T-helper 1 cell treated with Interleukin-12 subunit alpha and Interleukin-12 subunit beta and Interleukin-4 antibody, amounts not matched to agents 30 ng/mL and 1 ng/mL, for 36 hours (primary cell): Measurements from ENCODE around the gene ME3. TPM values are rescaled to one million over a fixed set of nuclear protein-coding genes. Genes with fewer than 3 reads are reported as not detected.

Source experiments
- intact Hi-C: fragments of 100-400 bp; cut with micrococcal nuclease; formaldehyde crosslinking; loops from one replicate; pipeline ENCODE4 v1.15.1; 2024
- total RNA-seq: library from RNA; stranded (reverse); gene quantifications from 2 replicates; pipeline ENCODE4 v1.2.3, GENCODE V29; 2022

Gene ME3
- total RNA-seq, 1 donor from 2014 or later = 4.9 TPM

- intact Hi-C loops = no loop called here
These were observed 21.1 kb upstream of the ME3 start for GRCh38 chr11:86693518-86693917.

GRCh38 chr11:86692746-86693145 lies 20.3 kb upstream of the ME3 start:
- intact Hi-C loops = no loop called here

DNA sequence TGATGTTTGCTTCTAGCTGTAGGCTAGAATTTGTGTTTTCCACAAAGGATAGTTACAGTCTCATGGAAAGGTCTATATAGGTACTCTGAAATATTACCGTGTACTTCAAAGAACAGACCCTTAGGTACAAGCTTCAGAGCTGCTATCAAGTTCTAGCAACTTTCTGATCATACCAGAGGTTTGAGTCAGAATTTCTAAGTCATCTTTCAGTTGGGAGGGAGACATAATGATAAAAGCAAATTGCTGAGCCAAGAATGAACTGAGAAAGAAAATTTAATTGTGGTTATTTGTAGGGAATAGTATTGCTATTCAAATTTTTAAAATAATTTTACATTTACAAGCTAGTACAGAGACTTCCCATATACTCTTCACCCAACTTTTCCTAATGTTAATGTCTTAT lies 19.9 kb upstream of the ME3 start:
- intact Hi-C loops = no loop called here

- intact Hi-C loops = loop anchor here (1.0 to 5.0 kb wide), 3 partner anchors 10 to 231 kb away; no protein-coding TSS in a partner anchor
These were observed 16.2 kb upstream of the ME3 start for GRCh38 chr11:86688398-86689179.

GRCh38 chr11:86687185-86687778 lies 14.9 kb upstream of the ME3 start:
- intact Hi-C loops = loop anchor here (2.0 to 5.0 kb wide), 3 partner anchors 50 to 230 kb away; no protein-coding TSS in a partner anchor

GRCh38 chr11:86686531-86686930 lies 14.1 kb upstream of the ME3 start:
- intact Hi-C loops = loop anchor here (2.0 to 5.0 kb wide), 3 partner anchors 49 to 229 kb away; no protein-coding TSS in a partner anchor

DNA sequence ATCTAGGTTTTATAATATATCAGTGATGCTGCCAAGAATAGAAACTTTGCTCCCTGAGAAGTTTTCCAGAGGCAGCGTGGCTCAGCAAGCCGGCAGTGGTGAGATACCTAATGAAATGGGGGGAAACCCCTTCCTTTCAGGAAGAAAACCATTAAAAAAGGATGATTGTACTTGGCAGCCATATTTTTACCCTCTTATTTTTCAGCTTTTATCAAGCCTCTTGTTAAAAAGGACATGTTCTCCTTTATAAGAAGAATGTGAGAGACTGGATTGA lies 9.0 kb upstream of the ME3 start:
- intact Hi-C loops = no loop called here

DNA sequence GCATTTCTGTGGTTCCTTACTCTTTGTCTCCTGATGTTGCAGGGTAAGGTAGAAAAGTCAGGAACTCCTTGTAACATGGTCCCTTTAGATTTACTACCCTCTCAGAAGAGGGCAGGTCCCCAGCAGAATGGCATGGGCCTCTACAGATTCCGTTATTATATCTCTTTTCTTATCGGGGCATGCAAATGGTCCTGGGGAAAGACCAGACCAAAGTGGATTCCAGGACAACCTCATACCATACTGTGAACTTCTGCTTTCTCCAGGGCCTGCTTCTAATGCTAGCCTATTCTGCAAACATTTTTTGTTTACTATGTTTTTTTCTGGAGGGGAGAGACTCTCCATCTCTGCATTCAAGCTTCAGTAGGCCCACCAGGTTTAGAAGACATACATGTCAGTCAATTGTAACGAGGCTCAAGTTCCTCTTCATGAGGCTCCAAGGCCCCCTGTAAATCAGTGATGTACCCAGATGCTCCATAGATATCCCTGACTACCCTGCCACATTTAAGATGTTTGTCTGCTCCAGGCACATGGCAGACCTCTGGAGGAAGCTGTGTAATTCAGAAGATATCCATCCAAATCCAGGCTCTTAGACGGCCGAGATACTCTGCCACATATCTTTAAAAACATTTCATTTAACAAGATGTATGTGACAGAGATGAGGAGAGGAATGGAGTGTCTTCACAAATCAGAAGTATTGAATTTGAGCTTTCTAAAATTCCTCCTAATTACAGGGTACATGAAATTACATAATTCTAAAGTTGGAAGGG lies 8.5 kb upstream of the ME3 start:
- intact Hi-C loops = no loop called here

- intact Hi-C loops = loop anchor here (1.0 to 10.0 kb wide), 2 partner anchors 9 to 824 kb away; partner anchors contain the start of gene CCDC83
These were observed 6.4 kb upstream of the ME3 start for GRCh38 chr11:86678823-86679222.

GRCh38 chr11:86678296-86678695 lies 5.9 kb upstream of the ME3 start:
- intact Hi-C loops = loop anchor here (1.0 to 10.0 kb wide), 2 partner anchors 10 to 823 kb away; partner anchors contain the start of gene CCDC83

DNA sequence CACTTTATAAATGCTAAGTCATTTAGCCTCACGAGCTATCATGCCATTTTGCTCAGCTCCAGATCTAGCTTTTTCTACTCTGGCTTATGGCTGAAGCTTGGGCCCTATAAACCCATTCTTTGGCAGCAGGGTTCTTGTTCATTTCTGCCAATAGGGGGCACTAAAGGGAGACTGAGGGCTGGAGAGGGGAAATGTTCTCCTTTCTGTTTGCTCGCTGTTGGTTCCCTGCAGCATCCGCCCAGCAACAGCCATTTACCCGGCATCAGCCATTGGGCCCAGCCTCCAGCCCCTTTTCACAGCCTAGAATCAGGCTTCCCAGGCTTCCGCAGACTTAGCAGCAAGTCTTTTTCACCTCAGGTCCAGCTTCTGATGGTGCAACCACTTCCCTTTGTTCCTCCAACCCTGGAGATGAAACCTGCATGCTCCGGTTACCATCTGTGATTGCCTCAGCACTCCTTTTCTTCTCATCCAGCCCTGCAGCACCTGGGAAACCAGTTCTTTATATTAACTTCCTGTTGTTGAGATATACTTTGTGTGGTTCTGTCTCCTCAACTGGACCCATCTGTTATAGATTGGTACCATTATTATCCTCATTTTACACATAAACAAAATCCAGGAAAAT lies 4.2 kb upstream of the ME3 start:
- intact Hi-C loops = loop anchor here (10.0 kb wide), 1 partner anchor 822 kb away; the partner anchor contains the start of gene CCDC83

- intact Hi-C loops = loop anchor here (10.0 kb wide), 1 partner anchor 821 kb away; the partner anchor contains the start of gene CCDC83
These were observed 3.6 kb upstream of the ME3 start for GRCh38 chr11:86676010-86676409.

GRCh38 chr11:86675017-86675416 lies 2.6 kb upstream of the ME3 start:
- intact Hi-C loops = loop anchor here (10.0 kb wide), 1 partner anchor 820 kb away; the partner anchor contains the start of gene CCDC83

- intact Hi-C loops = loop anchor here (2.0 to 10.0 kb wide), 4 partner anchors 81 to 819 kb away; partner anchors contain the start of genes CCDC83 and HIKESHI
These were observed 1.7 kb upstream of the ME3 start for GRCh38 chr11:86673872-86674750.

DNA sequence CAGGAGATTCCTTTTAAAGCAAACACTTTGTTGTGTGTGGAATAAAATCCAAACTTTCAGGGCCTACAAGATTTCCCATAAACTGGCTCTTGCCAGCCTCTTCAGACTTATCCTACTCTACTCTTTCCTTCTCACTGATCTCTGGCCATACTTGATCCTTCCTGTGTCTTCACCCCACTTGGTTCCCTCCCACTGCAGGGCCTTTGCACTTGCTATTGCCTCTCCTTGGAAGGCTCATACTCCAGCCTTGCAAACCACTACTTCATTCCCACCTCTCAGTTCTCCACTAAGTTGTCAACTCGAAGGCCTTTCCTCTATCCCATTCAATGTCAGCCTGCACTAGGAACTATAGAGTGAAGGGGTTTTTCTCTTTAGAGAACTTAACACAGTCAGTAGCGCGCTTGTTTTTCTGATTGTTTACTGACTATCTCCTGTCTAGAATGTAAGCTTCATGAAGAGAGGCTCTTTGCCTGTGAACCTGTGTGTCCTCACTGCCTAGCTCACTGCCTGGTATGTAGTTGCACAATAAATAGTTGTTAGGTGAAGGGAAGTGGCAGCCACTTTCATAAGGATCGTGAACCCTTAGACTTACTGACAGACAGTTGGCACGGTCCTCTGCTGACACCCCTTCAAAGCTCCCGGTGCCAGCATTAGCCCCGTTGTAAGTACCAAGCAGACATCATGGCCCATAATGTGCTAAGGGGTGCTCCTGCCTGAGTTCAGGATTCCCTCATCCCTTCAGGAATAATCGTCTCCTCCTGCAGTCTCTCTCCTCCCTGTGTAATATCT lies 833 bp upstream of the ME3 start:
- intact Hi-C loops = loop anchor here (2.0 to 10.0 kb wide), 4 partner anchors 80 to 818 kb away; partner anchors contain the start of genes CCDC83 and HIKESHI

DNA sequence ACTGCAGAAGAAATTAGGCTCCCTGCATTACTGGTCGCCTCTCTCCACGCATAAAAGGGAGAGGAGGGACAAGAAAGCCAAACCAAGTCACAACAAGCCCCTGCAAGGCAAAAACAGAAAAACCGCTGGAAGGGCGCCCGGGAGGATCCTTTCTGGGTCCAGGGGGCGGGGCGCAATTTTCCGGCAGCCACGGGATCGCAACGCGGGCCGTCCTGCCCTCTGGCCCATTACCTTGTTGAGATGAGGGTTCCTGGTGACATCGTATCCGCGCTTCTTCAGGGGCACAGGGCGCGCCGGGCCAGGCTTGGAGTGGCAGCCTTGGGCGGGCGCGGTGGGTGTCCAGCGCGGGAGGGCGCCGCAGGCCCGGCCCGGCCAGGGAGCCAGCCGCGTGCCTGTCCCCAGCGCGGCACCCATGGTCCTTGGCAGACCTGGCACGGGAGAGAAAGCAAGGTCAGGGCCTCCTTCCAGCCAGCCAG lies 847 bp downstream of the ME3 start:
- intact Hi-C loops = loop anchor here (1.0 to 10.0 kb wide), 7 partner anchors 33 to 817 kb away; partner anchors contain the start of genes CCDC83 and HIKESHI

GRCh38 chr11:86670911-86671310 lies 1.5 kb downstream of the ME3 start:
- intact Hi-C loops = loop anchor here (1.0 to 10.0 kb wide), 4 partner anchors 33 to 816 kb away; partner anchors contain the start of genes CCDC83 and HIKESHI

DNA sequence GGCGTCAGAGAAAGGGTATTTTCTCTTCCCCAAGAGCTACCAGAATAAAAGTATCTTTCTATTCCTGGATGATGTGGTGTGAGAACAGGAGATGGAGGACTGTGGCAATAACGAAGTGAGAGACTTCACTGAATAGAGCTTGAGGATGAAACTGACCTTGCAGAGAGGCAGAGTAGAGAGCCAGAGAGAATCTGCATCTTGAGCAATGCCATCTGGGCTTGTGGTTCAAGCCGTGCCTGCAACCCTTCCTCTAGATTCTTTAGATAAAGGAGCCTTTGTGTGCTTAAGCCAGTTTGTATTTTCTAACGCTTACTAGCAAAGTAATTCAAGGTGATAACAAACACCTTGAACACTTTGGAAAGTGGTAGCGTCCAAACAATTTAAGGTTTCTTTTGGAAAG lies 2.2 kb downstream of the ME3 start:
- intact Hi-C loops = loop anchor here (5.0 to 10.0 kb wide), 3 partner anchors 213 to 815 kb away; partner anchors contain the start of genes CCDC83 and HIKESHI

DNA sequence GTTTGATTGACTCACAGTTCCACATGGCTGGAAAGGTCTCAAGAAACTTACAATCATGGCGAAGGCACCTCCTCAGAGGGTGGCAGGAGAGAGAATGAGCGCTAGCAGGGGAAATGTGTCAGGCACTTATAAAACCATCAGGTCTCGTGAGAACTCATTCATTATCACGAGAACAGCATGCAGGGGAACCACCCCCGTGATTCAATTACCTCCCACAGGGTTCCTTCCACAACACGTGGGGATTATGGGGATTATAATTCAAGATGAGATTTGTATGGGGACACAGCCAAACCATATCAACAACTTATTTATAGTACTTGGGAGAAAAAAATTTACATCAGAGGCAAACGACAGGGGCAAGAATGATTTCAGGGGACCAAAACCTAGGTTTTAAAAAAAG lies 3.0 kb downstream of the ME3 start:
- intact Hi-C loops = no loop called here
